Epithelial cell of esophagus (primary cell): ENCODE results near the gene STARD3NL.

Experiments
- DNase-seq: peaks from one replicate; pipeline ENCODE4 v3.0.0; 2010; ENCODE audit warnings: low read depth
- H3K4me3 ChIP-seq: 2 replicates; pipeline ENCODE4 v1.5.1; 2011; ENCODE audit warnings: mild to moderate bottlenecking, low read length, control low read depth
- CTCF ChIP-seq: IDR thresholded peaks from 2 replicates; pipeline ENCODE4 v1.5.1; 2011; ENCODE audit warnings: low read depth, mild to moderate bottlenecking, low read length, control low read depth, inconsistent platforms; ENCODE audit not compliant: insufficient read depth; ENCODE audit errors: missing control alignments

The STARD3NL gene

GRCh38 chr7:38273286-38273995 lies 95.4 kb downstream of the STARD3NL start, which contains the start of gene TARP:
Gene TARP, minus strand, starts transcription at chr7:38273636.
- H3K4me3 ChIP-seq: no peak within 1 kb of the TSS
- TF ChIP-seq CTCF: no peak
- DNase-seq: no peak

- no peak for DNase-seq
- TF ChIP-seq CTCF: no peak
- H3K4me3 ChIP-seq: no peak overlapping the region
Measured at GRCh38 chr7:38274486-38274885, 96.4 kb downstream of the STARD3NL start.

DNA sequence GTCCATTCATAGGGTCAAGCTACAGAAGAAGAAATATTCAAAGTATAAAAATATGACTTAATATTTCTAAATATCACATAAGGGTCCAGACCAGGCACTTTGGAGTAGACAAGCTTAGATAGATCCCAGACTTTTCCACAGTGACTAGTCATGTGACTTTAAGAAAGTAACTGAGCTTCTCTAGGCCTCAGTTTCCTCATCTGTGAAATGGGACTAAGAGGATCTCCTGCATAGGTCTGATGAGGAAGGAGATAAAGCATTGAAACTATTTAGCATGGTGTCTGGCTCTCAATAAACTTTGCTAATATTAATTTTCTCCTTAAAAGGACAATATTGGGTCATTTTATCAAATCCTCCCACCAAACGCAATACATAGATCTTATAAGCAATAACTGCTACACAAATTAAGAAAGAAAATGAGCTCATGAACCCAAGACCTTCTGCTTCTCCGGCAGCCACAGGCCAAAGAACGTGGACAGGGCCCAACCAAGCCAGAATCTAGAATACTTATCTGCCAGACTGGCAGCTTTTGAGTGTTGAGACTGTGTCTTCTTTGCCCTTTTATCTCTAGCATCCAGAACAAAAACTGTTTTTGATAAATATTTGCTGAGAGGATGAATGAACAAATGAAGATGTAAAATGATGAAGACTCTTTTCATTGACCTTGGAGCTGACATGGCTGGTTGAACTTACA lies 97.0 kb downstream of the STARD3NL start:
- TF ChIP-seq CTCF: no peak
- no peak overlapping the region for H3K4me3 ChIP-seq
- DNase-seq: no peak

- H3K4me3 ChIP-seq: no peak overlapping the region
- TF ChIP-seq CTCF: no peak
- DNase-seq: no peak
Measured at GRCh38 chr7:38276096-38276877, 98.2 kb downstream of the STARD3NL start.

DNA sequence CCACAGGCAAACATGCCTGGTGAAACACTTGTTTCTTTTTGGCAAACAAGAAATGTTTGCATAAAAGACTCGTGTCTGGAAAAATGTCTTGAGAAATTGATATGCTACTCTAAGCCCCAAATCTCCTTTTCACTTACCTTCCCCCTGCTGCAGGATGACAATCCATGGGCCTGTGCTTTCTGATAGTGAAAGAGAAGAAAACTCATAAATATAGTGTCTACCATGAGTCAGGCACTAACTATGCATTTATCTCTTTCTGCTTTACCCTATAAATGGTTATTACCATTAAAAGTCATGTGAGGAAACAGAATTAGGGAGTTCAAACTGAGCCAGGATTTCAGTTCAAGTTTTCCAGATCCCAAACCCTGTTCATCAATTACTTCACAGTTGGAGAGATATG lies 102.0 kb downstream of the STARD3NL start:
- no peak for TF ChIP-seq CTCF
- no peak for DNase-seq
- H3K4me3 ChIP-seq: no peak overlapping the region
